ENCODE measurements around the gene MVB12B.

DNA sequence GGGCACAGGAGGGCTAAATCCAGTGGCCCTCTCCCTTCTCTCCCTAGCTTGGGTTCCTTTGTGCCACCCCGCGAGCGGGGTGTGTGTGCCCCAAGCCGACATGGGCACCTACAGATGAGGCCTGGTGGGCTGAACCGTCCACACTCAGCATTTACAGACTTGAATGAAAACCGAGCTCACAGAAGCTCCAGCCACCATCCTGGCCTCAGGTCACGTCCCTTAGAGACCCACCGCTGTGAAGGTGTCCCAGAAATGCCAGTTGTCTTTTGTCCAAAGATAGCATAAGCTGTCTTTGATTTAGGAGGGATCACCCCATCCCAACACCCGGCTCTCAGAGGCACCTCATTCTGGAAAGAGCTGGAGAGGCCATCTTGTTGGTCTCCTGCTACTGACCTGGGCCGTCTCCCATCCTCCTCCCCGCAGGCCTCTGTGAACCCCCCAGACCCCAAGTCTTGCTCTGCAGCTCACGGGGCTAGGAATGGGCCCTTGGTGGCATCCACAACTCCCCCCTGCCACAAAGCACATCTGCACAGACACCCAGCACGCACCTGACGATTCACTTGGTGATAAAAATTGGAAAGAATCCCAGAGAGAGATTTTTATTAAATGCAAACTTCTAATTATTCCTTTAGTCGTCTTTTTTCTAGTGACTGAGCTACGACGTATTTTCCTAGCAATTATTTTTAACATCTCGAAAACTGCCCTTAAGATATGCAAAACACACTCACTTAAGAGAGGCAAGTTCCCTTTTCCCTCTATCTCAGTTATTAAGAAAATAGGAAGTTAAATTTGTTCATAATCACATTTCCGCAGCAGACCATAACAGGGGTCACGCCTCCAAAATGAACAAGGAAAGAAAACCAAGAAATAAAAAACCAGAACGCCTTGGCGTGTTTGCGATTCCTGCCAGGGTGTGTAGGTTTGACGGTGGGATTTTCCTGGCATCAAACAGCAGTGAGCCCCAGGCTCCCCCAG, 206.6 kb downstream of the MVB12B start:
- TF ChIP-seq CEBPB (IDR thresholded peaks at IDR 0.05): no peak
- TF ChIP-seq EP300 (IDR thresholded peaks at IDR 0.05; ENCODE audit: borderline replicate concordance): no peak
- TF ChIP-seq RAD21 (IDR thresholded peaks at IDR 0.05; ENCODE audit: low read depth): no peak
- TF ChIP-seq, protein P1, sequence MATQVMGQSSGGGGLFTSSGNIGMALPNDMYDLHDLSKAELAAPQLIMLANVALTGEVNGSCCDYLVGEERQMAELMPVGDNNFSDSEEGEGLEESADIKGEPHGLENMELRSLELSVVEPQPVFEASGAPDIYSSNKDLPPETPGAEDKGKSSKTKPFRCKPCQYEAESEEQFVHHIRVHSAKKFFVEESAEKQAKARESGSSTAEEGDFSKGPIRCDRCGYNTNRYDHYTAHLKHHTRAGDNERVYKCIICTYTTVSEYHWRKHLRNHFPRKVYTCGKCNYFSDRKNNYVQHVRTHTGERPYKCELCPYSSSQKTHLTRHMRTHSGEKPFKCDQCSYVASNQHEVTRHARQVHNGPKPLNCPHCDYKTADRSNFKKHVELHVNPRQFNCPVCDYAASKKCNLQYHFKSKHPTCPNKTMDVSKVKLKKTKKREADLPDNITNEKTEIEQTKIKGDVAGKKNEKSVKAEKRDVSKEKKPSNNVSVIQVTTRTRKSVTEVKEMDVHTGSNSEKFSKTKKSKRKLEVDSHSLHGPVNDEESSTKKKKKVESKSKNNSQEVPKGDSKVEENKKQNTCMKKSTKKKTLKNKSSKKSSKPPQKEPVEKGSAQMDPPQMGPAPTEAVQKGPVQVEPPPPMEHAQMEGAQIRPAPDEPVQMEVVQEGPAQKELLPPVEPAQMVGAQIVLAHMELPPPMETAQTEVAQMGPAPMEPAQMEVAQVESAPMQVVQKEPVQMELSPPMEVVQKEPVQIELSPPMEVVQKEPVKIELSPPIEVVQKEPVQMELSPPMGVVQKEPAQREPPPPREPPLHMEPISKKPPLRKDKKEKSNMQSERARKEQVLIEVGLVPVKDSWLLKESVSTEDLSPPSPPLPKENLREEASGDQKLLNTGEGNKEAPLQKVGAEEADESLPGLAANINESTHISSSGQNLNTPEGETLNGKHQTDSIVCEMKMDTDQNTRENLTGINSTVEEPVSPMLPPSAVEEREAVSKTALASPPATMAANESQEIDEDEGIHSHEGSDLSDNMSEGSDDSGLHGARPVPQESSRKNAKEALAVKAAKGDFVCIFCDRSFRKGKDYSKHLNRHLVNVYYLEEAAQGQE (IDR thresholded peaks at IDR 0.05; ENCODE audit: low read depth): no peak
- TF ChIP-seq, protein P2, sequence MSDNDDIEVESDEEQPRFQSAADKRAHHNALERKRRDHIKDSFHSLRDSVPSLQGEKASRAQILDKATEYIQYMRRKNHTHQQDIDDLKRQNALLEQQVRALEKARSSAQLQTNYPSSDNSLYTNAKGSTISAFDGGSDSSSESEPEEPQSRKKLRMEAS (IDR thresholded peaks at IDR 0.05): no peak
- no peak for TF ChIP-seq ZBTB7A (IDR thresholded peaks at IDR 0.05; ENCODE audit: low read depth)
- no peak for TF ChIP-seq TAF1 (IDR thresholded peaks at IDR 0.05; ENCODE audit: low read depth)
- no peak for TF ChIP-seq NFIC (IDR thresholded peaks at IDR 0.05)
- TF ChIP-seq TEAD4 (IDR thresholded peaks at IDR 0.05): no peak
- TF ChIP-seq EGR1 (IDR thresholded peaks at IDR 0.05): no peak

Measured in Ishikawa (cell line).